Left lobe of liver (tissue), 2 donors: Measurements from ENCODE around the gene CCDC127. TPM values are rescaled to one million over a fixed set of nuclear protein-coding genes. Genes with fewer than 3 reads are reported as not detected.
"Not testable (repeated sequence)": the region's sequence is repeated elsewhere in the genome, so short reads cannot be mapped to it uniquely, and the experiment has no call there.

Experiments used
- ATAC-seq: fragments of 200-7000 bp; cut with Tn5 transposase; one replicate; pipeline ENCODE4 v1.9.1; 2020; ENCODE audit warnings: mild to moderate bottlenecking, moderate library complexity
- DNase-seq: peaks from one replicate; pipeline ENCODE4 v3.0.0-alpha.2; 2020; ENCODE audit warnings: low spot score
- total RNA-seq: library from RNA; stranded (reverse); gene quantifications from one replicate; pipeline ENCODE4 v1.2.1, GENCODE V29; 2021
- donor health status: DM: no; HTN: no; CAD: no; lungs with moderate emphysema.
- donor health status: DM: no; HTN: yes; CAD: no.

CCDC127 gene
- total RNA-seq, 1 donor from 2014 or later, result 3.1 TPM

DNA sequence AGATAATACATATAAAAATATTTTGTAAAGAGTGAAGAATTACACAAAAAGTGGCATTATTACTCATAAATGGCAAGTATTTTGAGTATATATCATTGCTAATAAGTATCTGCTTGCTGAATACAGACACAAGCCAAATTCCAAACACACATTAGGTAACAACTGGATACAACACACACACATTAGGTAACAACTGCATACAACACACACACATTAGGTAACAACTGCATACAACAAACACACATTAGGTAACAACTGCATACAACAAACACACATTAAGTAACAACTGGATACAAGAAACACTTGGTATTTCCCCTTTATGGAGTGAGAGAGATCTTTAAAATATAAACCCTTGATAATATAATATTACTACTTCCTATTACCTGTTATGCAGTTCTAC is 13.5 kb downstream of the CCDC127 start:
- DNase-seq (no peak), ATAC-seq (no peak)

DNA sequence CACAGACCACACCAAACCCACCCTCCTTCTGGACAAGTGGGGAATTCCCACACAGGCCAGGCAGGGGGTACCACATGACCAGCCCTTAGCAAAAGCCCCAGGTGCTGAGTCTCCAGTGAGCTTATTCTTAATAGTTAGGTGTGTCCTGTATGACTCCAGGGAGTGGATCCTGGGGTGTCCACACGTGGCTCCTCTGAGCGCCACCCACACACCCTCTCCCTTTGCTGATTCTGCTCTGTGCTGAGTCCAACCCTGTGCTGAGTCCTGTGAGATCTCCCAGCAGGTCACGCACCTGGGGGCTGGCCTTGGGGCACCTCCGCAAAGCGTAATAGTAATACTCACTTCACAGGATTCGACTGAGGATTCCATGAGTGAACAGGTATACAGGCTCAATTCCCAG is 14.0 kb downstream of the CCDC127 start:
- ATAC-seq (no peak), DNase-seq (no peak)

- ATAC-seq (no peak), DNase-seq (no peak)
These were observed 14.6 kb downstream of the CCDC127 start for GRCh38 chr5:203246-203930.

- no peak for ATAC-seq
- no peak for DNase-seq
These were observed 16.3 kb downstream of the CCDC127 start for GRCh38 chr5:201672-202071.

DNA sequence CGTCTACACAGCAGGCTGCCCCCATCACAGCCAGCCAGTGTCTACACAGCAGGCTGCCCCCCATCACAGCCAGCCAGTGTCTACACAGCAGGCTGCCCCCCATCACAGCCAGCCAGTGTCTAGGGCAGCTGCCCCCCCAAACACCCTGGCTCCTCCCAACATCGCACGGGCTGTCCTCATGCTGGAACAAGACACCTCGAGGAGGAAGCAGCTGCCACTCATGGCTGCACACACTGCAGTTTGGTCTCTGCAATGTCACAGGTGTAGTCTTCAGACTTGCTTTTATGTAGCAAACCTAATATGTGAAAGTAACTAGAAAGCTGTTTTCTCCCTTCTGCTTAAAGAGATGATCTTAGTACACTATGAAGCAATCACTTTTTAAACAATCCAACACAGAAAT is 17.0 kb downstream of the CCDC127 start:
- DNase-seq (no peak), ATAC-seq (no peak)

- DNase-seq, result no peak
- no peak for ATAC-seq
These were observed 17.9 kb downstream of the CCDC127 start for GRCh38 chr5:199950-200645.

DNA sequence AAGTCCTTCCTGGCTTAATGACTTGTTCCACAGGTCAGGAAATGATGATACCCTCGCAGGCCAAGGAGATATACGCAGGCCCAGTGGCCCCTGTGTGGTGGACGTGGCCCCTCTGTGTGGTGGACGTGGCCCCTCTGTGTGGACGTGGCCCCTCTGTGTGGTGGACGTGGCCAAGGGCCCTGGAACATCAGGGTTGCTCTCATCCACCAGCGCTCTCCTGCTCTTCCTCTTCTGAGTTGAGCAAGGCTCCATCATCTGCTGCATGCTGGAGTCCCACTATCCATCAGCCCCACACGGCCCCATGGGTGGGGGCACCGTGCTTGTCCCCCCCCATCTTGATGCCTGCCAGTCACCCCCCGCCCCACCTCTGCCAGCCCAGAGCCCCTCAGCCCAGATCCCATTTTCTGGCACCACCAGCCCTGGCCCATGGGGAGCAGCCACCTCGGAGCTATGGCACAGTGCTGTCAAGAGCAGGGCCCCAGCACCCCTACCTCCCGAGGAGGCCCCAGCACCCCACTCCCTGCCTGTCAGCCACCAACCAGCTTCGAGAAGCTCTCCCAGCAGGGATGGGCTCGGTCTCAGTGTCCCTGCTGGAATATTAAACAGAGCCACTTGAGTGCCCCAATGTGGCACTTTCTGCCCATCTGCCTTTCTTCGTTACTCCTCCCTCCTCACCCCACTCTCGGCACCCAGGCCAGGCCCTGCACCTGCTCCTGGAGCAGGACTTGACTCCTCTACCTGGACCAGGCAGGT is 18.6 kb downstream of the CCDC127 start:
- ATAC-seq (no peak), DNase-seq (no peak)

GRCh38 chr5:198516-199196 is 19.3 kb downstream of the CCDC127 start:
- no peak for ATAC-seq
- no peak for DNase-seq

DNA sequence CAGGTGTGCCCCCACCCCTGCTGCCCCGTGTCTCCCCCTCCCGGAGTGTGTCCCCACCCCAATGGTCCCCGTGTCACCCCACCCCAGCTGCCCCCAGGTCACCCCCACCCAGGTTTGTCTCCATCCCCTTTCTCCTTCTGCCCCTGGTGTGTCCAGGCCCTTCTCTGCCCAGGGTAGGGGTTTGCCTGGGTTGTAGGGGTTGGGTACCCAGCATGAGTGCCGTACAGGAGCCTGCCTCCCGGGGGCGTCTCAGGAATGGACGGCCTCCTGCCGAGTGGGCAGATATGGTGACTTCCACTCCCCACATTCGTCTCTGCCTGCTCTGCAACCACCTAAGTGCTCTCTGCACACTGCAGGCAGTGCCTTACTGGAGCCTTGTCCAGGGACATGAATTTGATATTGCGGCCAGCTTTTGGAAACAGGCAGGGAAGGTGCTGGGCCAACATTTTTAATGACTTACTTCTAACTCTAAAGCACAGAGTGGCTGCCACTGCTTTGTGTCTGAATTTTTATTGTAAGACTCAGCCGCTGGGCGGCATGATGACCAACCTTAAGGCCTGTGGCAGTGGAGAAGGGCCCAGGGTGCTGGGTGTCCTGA is 20.0 kb downstream of the CCDC127 start:
- no peak for DNase-seq

GRCh38 chr5:197031-197430 is 20.9 kb downstream of the CCDC127 start:
- DNase-seq, ATAC-seq: not testable (repeated sequence)

More for the DNA sequence above, 20.0 kb downstream of the CCDC127 start:
- no peak for ATAC-seq

DNA sequence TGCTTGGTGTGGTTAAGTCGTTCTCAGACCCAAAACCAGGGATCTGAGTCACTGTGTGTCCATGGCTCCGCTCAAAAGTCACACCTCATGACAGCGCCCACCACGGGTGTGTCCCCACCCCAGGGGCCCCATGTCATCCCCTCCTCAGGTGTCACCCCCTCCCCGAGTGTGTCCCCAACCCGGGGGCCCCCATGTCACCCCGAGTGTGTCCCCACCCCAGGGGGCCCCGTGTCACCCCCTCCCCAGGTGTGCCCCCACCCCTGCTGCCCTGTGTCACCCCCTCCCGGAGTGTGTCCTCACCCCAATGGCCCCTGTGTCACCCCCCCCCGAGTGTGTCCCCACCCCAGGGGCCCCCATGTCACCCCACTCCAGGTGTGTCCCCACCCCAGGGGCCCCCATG is 21.6 kb downstream of the CCDC127 start:
- no peak for DNase-seq
- ATAC-seq, result no peak

DNA sequence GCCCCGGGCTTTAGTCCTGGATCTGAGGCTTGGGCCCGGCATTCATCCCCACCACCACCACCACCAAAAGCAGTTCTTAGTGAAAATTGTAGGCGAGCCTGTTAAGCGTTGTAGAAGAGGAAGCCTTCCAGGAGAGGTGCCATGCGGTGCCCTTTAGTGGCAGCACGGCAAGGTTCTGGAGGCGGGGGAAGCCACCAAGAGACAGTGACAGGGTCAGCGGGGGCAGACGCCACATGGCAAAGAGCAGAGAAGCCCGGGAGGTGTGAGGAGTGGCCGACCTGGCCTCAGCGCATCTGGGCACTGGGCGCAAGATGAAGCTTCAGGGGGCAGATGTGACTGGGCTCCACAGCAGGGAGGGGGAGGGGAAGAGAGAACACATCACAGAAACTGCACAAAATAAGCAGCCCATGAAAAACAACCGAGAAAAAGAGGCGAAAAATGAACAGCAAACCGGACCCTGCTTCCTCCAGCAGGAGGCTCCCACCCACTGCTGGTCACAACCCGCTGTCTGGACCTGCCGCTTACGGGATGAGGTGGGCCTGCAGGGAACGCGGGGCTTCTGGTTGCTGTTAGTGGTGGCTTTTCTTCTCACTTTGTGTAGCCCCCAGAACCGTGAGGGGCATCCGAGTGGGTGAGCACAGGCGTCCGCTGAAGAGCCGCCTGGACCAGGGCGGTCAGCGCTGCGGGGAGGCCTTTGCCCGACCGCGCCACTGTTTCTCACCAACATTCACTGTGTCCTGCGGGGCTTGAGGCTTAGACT is 22.4 kb downstream of the CCDC127 start:
- DNase-seq, result no peak
- no peak for ATAC-seq

DNA sequence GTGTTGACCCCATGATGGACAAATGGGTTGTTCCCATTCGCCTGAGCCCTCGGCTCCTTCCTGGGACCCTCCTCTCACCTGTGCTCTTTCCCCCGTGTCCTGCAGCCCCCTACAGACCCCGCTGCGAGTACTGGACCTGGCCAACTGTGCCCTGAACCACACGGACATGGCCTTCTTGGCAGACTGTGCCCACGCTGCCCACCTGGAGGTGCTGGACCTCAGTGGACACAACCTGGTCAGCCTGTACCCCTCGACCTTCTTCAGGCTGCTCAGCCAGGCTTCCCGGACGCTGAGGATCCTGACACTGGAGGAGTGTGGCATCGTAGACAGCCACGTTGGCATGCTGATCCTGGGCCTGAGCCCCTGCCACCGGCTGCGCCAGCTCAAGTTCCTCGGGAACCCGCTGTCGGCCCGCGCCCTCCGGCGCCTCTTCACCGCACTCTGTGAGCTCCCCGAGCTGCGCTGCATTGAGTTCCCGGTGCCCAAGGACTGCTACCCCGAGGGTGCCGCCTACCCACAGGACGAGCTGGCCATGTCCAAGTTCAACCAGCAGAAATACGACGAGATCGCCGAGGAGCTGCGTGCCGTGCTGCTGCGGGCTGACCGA is 23.2 kb downstream of the CCDC127 start:
- DNase-seq (no peak), ATAC-seq (no peak)

GRCh38 chr5:194102-194501 is 23.9 kb downstream of the CCDC127 start:
- no peak for DNase-seq
- ATAC-seq, result no peak

DNA sequence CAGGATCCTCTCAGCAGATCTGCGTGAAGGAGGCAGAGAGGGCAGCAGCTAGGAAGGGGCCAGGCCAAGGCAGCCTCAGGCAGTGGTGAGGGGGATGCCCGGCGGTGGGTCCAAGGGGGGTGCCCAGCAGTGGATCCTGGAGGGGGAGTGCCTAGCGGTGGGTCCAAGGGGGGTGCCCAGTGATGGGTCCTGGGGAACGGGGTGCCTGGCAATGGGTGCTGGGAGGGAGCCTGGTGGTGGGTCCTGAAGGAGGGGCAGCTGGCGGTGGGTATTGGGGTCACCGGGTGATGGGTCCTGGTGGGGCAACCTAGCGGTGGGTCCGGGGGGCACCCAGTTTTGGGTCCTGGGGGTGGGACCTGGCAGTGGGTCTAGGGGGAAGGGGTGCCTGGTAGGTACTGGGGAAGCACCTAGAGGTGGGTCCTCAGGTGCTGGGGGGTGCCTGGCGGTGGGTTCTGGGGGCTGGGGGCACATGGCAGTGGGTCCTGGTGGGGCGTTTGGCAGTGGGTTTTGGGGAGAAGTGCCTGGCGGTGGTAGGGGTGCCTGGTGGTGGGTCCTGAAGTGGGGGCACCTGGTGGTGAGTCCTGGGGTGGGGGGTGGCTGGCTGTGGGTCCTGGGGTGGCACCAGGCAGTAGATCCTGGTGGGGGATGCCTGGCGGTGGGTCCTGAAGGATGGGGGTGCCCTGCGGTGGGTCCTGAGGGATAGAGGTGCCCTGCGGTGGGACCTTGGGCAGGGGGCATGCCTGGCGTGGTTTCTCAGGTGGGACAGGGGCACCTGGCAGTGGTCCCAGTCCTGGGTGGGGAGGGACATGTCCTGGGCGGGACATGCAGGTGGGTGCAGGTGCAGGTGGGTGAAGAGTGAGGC is 24.8 kb downstream of the CCDC127 start:
- ATAC-seq (no peak), DNase-seq (no peak)

DNA sequence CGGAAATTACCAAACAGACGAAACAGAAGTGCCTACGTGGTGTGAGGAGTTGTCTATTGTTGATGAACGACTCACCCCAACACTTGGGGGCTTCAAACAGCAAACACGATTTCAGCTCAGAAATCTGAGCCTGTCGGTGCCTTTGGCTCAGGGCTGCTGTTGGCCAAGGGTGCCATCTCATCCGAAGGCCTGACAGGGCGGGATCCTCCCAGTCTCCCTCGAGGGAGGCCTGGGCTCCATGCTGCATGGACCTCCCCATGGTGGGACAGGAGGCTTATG is 25.3 kb downstream of the CCDC127 start:
- ATAC-seq, result no peak
- no peak for DNase-seq

DNA sequence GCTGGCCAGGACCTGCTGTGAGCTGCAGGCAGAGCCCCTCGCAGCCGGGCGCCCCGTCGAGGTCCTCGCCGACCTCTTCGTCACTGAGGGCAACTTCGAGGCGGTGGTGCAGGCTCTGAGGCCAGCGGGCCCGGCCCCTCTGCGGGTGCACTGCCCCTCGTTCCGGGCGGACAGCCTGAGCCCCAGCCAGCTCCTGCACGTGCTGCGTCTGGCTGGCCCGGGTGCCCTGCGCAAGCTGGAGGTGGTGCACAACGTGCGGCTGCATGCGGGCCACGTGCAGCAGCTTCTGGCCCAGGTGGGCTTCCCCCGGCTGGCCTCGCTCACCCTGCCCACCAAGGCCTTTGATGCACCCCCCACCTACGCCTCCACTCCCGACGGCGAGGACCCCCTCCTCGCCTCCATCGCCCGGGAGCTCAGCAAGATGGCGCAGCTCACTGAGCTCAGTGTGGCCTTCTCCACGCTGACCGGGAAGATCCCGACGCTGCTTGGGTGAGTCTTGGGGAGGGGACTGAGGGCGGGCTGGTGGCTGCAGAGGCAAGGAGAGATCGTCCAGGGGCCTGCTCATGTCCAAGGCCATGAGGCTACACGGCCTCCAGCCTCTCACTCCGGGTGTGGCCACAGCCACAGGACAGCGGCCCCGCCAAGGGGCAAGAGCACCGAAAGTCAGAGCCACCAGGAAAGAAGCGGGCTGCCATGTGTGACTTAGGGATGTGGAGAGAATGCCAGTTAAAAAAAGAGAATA is 25.8 kb downstream of the CCDC127 start:
- DNase-seq (no peak), ATAC-seq (no peak)
